ENCODE results near the gene SNTB2.

The SNTB2 gene

DNA sequence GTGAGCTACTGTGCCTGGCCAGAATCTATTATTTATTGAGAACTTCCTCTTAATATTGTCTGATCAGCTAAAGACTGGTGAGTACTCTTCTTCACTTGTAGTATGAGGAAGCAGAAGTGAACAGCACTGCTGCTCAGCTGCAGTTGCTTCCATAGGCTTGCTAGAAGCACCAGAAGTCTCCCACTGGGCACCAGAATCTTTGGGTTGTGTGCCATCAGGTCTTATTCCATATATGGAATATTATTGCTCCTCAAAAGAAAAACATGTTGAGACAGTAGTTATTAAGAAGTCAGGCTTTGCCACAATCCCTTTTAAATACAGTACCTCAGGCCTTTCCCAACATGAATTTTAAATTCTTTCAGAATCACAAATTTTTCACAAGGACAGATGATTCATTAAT is 17.2 kb downstream of the SNTB2 start:
- Histone ChIP-seq H3K36me3 (no peaks in the 10 kb centered on the region; the same call in 1 of the 2 replicates), H3K27ac (no peak overlapping the region), H3K9me3 (ENCODE audit: severe bottlenecking) (no peaks in the 10 kb centered on the region), H3K27me3 (ENCODE audit: insufficient read depth, low read depth, severe bottlenecking) (no peaks in the 10 kb centered on the region), H3K4me3 (ENCODE audit: low read depth, low read length) (no peak overlapping the region)
- TF ChIP-seq, protein P1, sequence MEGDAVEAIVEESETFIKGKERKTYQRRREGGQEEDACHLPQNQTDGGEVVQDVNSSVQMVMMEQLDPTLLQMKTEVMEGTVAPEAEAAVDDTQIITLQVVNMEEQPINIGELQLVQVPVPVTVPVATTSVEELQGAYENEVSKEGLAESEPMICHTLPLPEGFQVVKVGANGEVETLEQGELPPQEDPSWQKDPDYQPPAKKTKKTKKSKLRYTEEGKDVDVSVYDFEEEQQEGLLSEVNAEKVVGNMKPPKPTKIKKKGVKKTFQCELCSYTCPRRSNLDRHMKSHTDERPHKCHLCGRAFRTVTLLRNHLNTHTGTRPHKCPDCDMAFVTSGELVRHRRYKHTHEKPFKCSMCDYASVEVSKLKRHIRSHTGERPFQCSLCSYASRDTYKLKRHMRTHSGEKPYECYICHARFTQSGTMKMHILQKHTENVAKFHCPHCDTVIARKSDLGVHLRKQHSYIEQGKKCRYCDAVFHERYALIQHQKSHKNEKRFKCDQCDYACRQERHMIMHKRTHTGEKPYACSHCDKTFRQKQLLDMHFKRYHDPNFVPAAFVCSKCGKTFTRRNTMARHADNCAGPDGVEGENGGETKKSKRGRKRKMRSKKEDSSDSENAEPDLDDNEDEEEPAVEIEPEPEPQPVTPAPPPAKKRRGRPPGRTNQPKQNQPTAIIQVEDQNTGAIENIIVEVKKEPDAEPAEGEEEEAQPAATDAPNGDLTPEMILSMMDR (IDR thresholded peaks at IDR 0.05; ENCODE audit: low read depth, low read length): no peak
- DNase-seq: no peak

DNA sequence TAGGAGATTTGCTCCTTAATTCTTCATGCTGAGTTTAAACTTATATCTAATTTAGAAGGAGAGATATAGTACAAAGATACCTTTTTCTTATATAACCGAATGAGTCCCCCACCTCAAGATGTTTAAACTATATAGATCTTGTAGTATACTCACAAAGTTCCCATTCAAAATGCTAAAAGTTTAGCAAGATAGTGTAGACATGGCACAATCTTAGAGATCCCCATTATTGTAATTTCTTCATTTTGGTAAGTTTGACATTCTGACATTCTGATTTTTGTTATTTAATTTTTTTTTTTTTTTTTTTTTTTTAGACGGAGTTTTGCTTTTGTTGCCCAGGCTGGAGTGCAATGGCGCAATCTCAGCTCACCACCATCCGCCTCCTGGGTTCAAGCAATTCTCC is 22.8 kb downstream of the SNTB2 start:
- Histone ChIP-seq H3K27me3 (ENCODE audit: insufficient read depth, low read depth, severe bottlenecking) (no peaks in the 10 kb centered on the region), H3K9me3 (ENCODE audit: severe bottlenecking) (no peaks in the 10 kb centered on the region), H3K27ac (no peak overlapping the region), H3K36me3 (no peaks in the 10 kb centered on the region), H3K4me3 (ENCODE audit: low read depth, low read length) (no peak overlapping the region)
- TF ChIP-seq, protein P1 (IDR thresholded peaks at IDR 0.05; ENCODE audit: low read depth, low read length): no peak
- no peak for DNase-seq

DNA sequence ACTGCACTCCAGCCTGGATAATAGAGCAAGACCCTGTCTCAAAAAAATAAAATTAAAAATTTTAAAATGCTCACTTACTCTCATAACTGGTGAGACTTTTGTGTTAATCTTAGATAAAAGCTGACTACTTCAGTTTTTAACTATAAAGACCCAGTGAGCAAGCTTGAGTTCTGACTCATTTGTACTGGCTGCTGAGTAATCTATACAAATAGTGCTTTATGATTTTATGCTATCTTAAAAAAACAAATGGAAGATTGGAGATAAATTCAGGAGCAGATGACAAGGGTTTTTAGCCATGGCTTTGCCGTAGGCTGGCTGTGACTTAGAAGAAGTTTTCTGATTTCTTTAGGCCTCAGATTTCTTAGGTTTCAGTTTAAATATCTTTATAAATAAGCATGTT is 30.5 kb downstream of the SNTB2 start:
- Histone ChIP-seq H3K9me3 (ENCODE audit: severe bottlenecking) (no peaks in the 10 kb centered on the region), H3K36me3 (no peaks in the 10 kb centered on the region; the same call in 1 of the 2 replicates), H3K27ac (no peak overlapping the region), H3K4me3 (ENCODE audit: low read depth, low read length) (no peak overlapping the region), H3K27me3 (ENCODE audit: insufficient read depth, low read depth, severe bottlenecking) (no peaks in the 10 kb centered on the region)
- TF ChIP-seq, protein P1 (IDR thresholded peaks at IDR 0.05; ENCODE audit: low read depth, low read length): no peak
- no peak for DNase-seq

DNA sequence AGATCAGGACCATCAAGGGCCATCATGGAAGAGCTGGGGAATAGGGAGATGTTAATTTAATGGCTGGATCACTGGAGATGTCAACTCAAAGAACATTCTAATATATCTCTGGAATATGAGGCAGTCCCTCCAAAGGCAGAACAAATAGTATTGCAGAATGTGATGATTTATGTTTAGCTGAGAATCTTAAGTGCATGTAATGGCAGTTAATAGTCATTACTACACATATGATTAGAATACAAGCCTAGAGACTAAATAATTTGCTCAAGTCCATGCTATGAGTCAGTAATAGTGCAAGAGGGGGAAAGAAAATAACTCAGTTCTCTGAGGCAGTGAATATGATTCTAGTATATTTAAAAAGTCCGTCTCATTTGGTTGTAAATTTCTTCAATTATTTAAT is 32.3 kb downstream of the SNTB2 start:
- no peaks in the 10 kb centered on the region for H3K9me3 ChIP-seq (ENCODE audit: severe bottlenecking)
- no peak for DNase-seq
- TF ChIP-seq, protein P1 (IDR thresholded peaks at IDR 0.05; ENCODE audit: low read depth, low read length): no peak
- no peaks in the 10 kb centered on the region; the same call in 1 of the 2 replicates for H3K36me3 ChIP-seq
- no peak overlapping the region for H3K27ac ChIP-seq
- no peaks in the 10 kb centered on the region for H3K27me3 ChIP-seq (ENCODE audit: insufficient read depth, low read depth, severe bottlenecking)
- no peak overlapping the region for H3K4me3 ChIP-seq (ENCODE audit: low read depth, low read length)

DNA sequence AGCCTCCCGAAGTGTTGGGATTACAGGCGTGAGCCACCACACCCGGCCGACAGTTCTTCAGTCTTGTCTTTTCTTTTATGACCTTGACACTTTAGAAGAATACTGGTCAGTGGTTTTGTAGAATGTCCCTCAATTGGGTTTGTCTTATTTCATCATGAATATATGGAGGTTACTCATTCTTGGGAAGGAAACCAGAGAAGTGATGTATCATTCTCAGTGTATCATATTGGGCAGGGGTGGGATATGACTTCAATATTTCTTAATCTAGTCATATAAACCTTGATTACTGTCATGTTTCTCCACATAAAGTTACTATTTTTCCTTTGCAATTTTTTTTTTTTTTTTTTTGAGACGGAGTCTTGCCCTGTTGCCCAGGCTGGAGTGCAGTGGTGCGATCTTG is 36.9 kb downstream of the SNTB2 start:
- H3K27ac ChIP-seq: no peak overlapping the region
- TF ChIP-seq, protein P1 (IDR thresholded peaks at IDR 0.05; ENCODE audit: low read depth, low read length): no peak
- no peak overlapping the region for H3K4me3 ChIP-seq (ENCODE audit: low read depth, low read length)
- H3K36me3 ChIP-seq: no peaks in the 10 kb centered on the region
- no peak for DNase-seq
- no peaks in the 10 kb centered on the region for H3K27me3 ChIP-seq (ENCODE audit: insufficient read depth, low read depth, severe bottlenecking)
- no peaks in the 10 kb centered on the region for H3K9me3 ChIP-seq (ENCODE audit: severe bottlenecking)

DNA sequence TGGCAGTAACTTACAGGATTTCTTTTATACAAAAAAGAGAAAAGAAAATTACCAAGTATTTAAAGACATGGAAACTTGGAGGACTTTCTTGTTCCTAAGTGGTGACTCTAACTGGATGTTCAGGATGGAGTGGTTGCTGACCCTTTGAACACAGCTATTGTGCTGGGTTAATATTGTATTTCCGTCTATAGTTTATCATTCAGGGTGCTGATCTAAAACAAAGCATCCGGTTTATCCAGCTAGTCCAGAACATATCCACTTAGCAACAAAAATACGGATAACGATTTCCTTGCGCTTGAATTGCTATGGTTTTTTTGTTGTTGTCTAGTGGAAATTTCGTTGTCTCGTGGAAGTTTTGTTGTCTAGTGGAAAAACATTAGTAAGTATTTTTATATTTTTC is 38.2 kb downstream of the SNTB2 start:
- H3K36me3 ChIP-seq: no peaks in the 10 kb centered on the region
- TF ChIP-seq, protein P1 (IDR thresholded peaks at IDR 0.05; ENCODE audit: low read depth, low read length): no peak
- no peaks in the 10 kb centered on the region for H3K27me3 ChIP-seq (ENCODE audit: insufficient read depth, low read depth, severe bottlenecking)
- H3K9me3 ChIP-seq (ENCODE audit: severe bottlenecking): no peaks in the 10 kb centered on the region
- DNase-seq: no peak
- no peak overlapping the region for H3K27ac ChIP-seq
- no peak overlapping the region for H3K4me3 ChIP-seq (ENCODE audit: low read depth, low read length)
